Measurements from ENCODE around the gene KCTD14. TPM values are rescaled to one million over a fixed set of nuclear protein-coding genes. Genes with fewer than 3 reads are reported as not detected.

KCTD14 gene
- total and polyA plus RNA-seq, 2 experiments from 2014 or later, result 6.0 to 8.1 TPM

GRCh38 chr11:78070621-78071020 is 47.5 kb upstream of the KCTD14 start:
- Histone ChIP-seq H2AFZ (no peak overlapping the region), H4K20me1 (ENCODE audit: insufficient read depth, poor library complexity, severe bottlenecking) (peaks cover 8% of the 10 kb centered on the region), H3K9me2 (replicated peaks; ENCODE audit: insufficient read depth) (no peaks in the 10 kb centered on the region), H3K4me1 (ENCODE audit: insufficient read depth) (peaks cover 5% of the 10 kb centered on the region), H3K4me2 (no peak overlapping the region), H3K36me3 (replicated peaks; ENCODE audit: insufficient read depth, low read depth) (no peaks in the 10 kb centered on the region), H3K9me3 (ENCODE audit: low read depth) (no peaks in the 10 kb centered on the region), H3K4me3 (no peak overlapping the region), H3K27ac (no peak overlapping the region), H3K79me2 (peaks cover 51% of the 10 kb centered on the region), H3K27me3 (no peaks in the 10 kb centered on the region)
- no peak for DNase-seq (ENCODE audit: low spot score)
- 93% methylated on average over 2 of the region's 2 CpGs for WGBS (ENCODE audit: low lambda C conversion rate, missing lambda C conversion rate)
- TF ChIP-seq CTCF (IDR thresholded peaks at IDR 0.05; ENCODE audit: poor library complexity) (no peak), EZH2phosphoT487 (IDR thresholded peaks at IDR 0.05; ENCODE audit: low read depth, severe bottlenecking, unreplicated experiment) (no peak), EZH2 (IDR thresholded peaks at IDR 0.05; ENCODE audit: borderline replicate concordance) (no peak)

GRCh38 chr11:78069465-78069864 is 46.4 kb upstream of the KCTD14 start:
- no peak for TF ChIP-seq EZH2phosphoT487 (IDR thresholded peaks at IDR 0.05; ENCODE audit: low read depth, severe bottlenecking, unreplicated experiment)
- TF ChIP-seq CTCF (IDR thresholded peaks at IDR 0.05; ENCODE audit: poor library complexity), result no peak
- TF ChIP-seq EZH2 (IDR thresholded peaks at IDR 0.05; ENCODE audit: borderline replicate concordance), result no peak
- Histone ChIP-seq H3K4me3 (no peak overlapping the region), H3K27me3 (no peaks in the 10 kb centered on the region), H4K20me1 (ENCODE audit: insufficient read depth, poor library complexity, severe bottlenecking) (peaks cover 2% of the 10 kb centered on the region), H3K27ac (no peak overlapping the region), H3K79me2 (peaks cover 40% of the 10 kb centered on the region), H3K4me2 (no peak overlapping the region), H2AFZ (no peak overlapping the region), H3K36me3 (replicated peaks; ENCODE audit: insufficient read depth, low read depth) (no peaks in the 10 kb centered on the region), H3K4me1 (ENCODE audit: insufficient read depth) (peaks cover 5% of the 10 kb centered on the region), H3K9me3 (ENCODE audit: low read depth) (no peaks in the 10 kb centered on the region), H3K9me2 (replicated peaks; ENCODE audit: insufficient read depth) (no peaks in the 10 kb centered on the region)
- WGBS (ENCODE audit: low lambda C conversion rate, missing lambda C conversion rate), result 84% methylated on average over 2 of the region's 2 CpGs
- no peak for DNase-seq (ENCODE audit: low spot score)

- no peak for TF ChIP-seq CTCF (IDR thresholded peaks at IDR 0.05; ENCODE audit: poor library complexity)
- TF ChIP-seq EZH2 (IDR thresholded peaks at IDR 0.05; ENCODE audit: borderline replicate concordance), result no peak
- TF ChIP-seq EZH2phosphoT487 (IDR thresholded peaks at IDR 0.05; ENCODE audit: low read depth, severe bottlenecking, unreplicated experiment), result no peak
- H3K4me1 ChIP-seq (ENCODE audit: insufficient read depth), result peaks cover under 1% of the 10 kb centered on the region
- H3K4me2 ChIP-seq, result no peak overlapping the region
- H3K9me2 ChIP-seq (replicated peaks; ENCODE audit: insufficient read depth), result no peaks in the 10 kb centered on the region
- 79% methylated on average over 4 of the region's 4 CpGs for WGBS (ENCODE audit: low lambda C conversion rate, missing lambda C conversion rate)
- H4K20me1 ChIP-seq (ENCODE audit: insufficient read depth, poor library complexity, severe bottlenecking), result no peaks in the 10 kb centered on the region
- H3K27ac ChIP-seq, result no peak overlapping the region
- H2AFZ ChIP-seq, result no peak overlapping the region
- peaks cover 22% of the 10 kb centered on the region for H3K79me2 ChIP-seq
- no peak overlapping the region for H3K4me3 ChIP-seq
- H3K36me3 ChIP-seq (replicated peaks; ENCODE audit: insufficient read depth, low read depth), result no peaks in the 10 kb centered on the region
- DNase-seq (ENCODE audit: low spot score), result no peak
- H3K27me3 ChIP-seq, result no peaks in the 10 kb centered on the region
- no peaks in the 10 kb centered on the region for H3K9me3 ChIP-seq (ENCODE audit: low read depth)
Measured at GRCh38 chr11:78067704-78068103, 44.6 kb upstream of the KCTD14 start.

GRCh38 chr11:78066471-78066870 is 43.4 kb upstream of the KCTD14 start:
- H3K27me3 ChIP-seq, result no peaks in the 10 kb centered on the region
- no peak overlapping the region for H3K27ac ChIP-seq
- TF ChIP-seq EZH2phosphoT487 (IDR thresholded peaks at IDR 0.05; ENCODE audit: low read depth, severe bottlenecking, unreplicated experiment) (no peak), CTCF (IDR thresholded peaks at IDR 0.05; ENCODE audit: poor library complexity) (no peak), EZH2 (IDR thresholded peaks at IDR 0.05; ENCODE audit: borderline replicate concordance) (no peak)
- DNase-seq (ENCODE audit: low spot score), result no peak
- no peaks in the 10 kb centered on the region for H3K9me3 ChIP-seq (ENCODE audit: low read depth)
- H3K4me1 ChIP-seq (ENCODE audit: insufficient read depth), result no peaks in the 10 kb centered on the region
- H3K9me2 ChIP-seq (replicated peaks; ENCODE audit: insufficient read depth), result no peaks in the 10 kb centered on the region
- 87% methylated on average over 2 of the region's 2 CpGs for WGBS (ENCODE audit: low lambda C conversion rate, missing lambda C conversion rate)
- H2AFZ ChIP-seq, result no peak overlapping the region
- H3K4me3 ChIP-seq, result no peak overlapping the region
- H3K79me2 ChIP-seq, result peaks cover 13% of the 10 kb centered on the region
- H4K20me1 ChIP-seq (ENCODE audit: insufficient read depth, poor library complexity, severe bottlenecking), result no peaks in the 10 kb centered on the region
- no peak overlapping the region for H3K4me2 ChIP-seq
- no peaks in the 10 kb centered on the region for H3K36me3 ChIP-seq (replicated peaks; ENCODE audit: insufficient read depth, low read depth)
